Measurements from ENCODE around the gene RSPH3.
"Not testable (repeated sequence)": the region's sequence is repeated elsewhere in the genome, so short reads cannot be mapped to it uniquely, and the experiment has no call there.

RSPH3 gene

GRCh38 chr6:159023893-159024292 is 23.9 kb upstream of the RSPH3 start:
- no peak for DNase-seq

GRCh38 chr6:159020011-159020410 is 20.0 kb upstream of the RSPH3 start:
- no peak for DNase-seq

- DNase-seq, result no peak
Observed at GRCh38 chr6:159017757-159018559, 18.0 kb upstream of the RSPH3 start.

- DNase-seq, result no peak
Observed at GRCh38 chr6:159014406-159014805, 14.4 kb upstream of the RSPH3 start.

GRCh38 chr6:159013229-159013628 is 13.2 kb upstream of the RSPH3 start:
- DNase-seq, result no peak

GRCh38 chr6:159012201-159012600 is 12.2 kb upstream of the RSPH3 start:
- no peak for DNase-seq

GRCh38 chr6:159010037-159010612 is 10.1 kb upstream of the RSPH3 start:
- not testable (repeated sequence) for DNase-seq

- no peak for DNase-seq
Observed at GRCh38 chr6:159008656-159009288, 8.8 kb upstream of the RSPH3 start.

- no peak for DNase-seq
Observed at GRCh38 chr6:159007510-159007909, 7.5 kb upstream of the RSPH3 start.

- no peak for DNase-seq
Observed at GRCh38 chr6:159005436-159005835, 5.4 kb upstream of the RSPH3 start.

GRCh38 chr6:159004592-159004991 is 4.6 kb upstream of the RSPH3 start:
- no peak for DNase-seq

- DNase-seq, result no peak
Observed at GRCh38 chr6:159002432-159003155, 2.6 kb upstream of the RSPH3 start.

- no peak for DNase-seq
Observed at GRCh38 chr6:158999154-158999665, 792 bp downstream of the RSPH3 start.

- DNase-seq, result peak; percentile 69
Observed at GRCh38 chr6:158996856-158997255, 3.1 kb downstream of the RSPH3 start.

- no peak for DNase-seq
Observed at GRCh38 chr6:158993639-158994038, 6.4 kb downstream of the RSPH3 start.

- no peak for DNase-seq
Observed at GRCh38 chr6:158991017-158991723, 8.8 kb downstream of the RSPH3 start.

GRCh38 chr6:158989711-158990110 is 10.3 kb downstream of the RSPH3 start:
- DNase-seq, result not testable (repeated sequence)

GRCh38 chr6:158988477-158988876 is 11.5 kb downstream of the RSPH3 start:
- DNase-seq, result no peak

GRCh38 chr6:158987657-158988056 is 12.3 kb downstream of the RSPH3 start:
- DNase-seq, result no peak

GRCh38 chr6:158978757-158979156 is 21.2 kb downstream of the RSPH3 start:
- DNase-seq, result no peak

GRCh38 chr6:158977382-158977781 is 22.6 kb downstream of the RSPH3 start:
- no peak for DNase-seq
